Esophagus muscularis mucosa (tissue), 4 donors: Measurements from ENCODE around the gene TNFSF4.

Experiments
- EP300 ChIP-seq: sonication (generic); formaldehyde crosslinking; IDR thresholded peaks from one replicate; pipeline ENCODE4 v1.6.1; 2017; ENCODE audit warnings: antibody characterized with exemption
- POLR2A ChIP-seq: fragments of 450-650 bp; IDR thresholded peaks from one replicate; pipeline ENCODE4 v1.6.1; 2017; ENCODE audit warnings: antibody characterized with exemption, moderate library complexity, mild to moderate bottlenecking, low read depth
- POLR2AphosphoS5 ChIP-seq, 2 donors: sonication (generic); formaldehyde crosslinking; IDR thresholded peaks; one replicate each; pipeline ENCODE4 v1.6.1; 2017; ENCODE audit warnings: antibody characterized with exemption in 2 of 2
- TF ChIP-seq, protein P1 (sequence below), 3 experiments: fragments of 200-600 bp in 2 of 3; fragments of 450-650 bp in 1 of 3; sonication (generic) in 2 of 3; IDR thresholded peaks; one replicate each; pipeline ENCODE4 v1.5.1; 2017 to 2019; ENCODE audit warnings: antibody characterized with exemption in 3 of 3, mild to moderate bottlenecking in 2 of 3, moderate library complexity in 1 of 3

DNA sequence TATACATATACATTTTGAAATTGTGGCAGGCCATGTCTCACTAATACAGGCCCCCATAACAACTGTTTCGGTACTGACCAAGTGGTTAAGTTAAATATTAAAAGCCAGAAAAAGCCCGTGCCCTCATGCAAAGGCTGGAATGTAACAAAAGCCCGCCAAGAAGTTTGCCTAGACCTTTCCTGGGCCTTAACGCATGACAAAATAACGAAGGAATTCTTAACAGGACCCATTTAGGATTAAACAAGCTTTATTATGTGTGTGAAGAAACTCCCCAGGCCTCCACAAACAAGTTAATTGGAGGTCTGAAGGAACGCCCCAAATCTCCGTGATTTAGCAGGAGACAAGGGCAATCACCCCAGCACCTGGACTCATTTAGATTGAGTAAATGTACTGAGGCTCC lies 42.4 kb downstream of the TNFSF4 start:
- TF ChIP-seq, protein P1, sequence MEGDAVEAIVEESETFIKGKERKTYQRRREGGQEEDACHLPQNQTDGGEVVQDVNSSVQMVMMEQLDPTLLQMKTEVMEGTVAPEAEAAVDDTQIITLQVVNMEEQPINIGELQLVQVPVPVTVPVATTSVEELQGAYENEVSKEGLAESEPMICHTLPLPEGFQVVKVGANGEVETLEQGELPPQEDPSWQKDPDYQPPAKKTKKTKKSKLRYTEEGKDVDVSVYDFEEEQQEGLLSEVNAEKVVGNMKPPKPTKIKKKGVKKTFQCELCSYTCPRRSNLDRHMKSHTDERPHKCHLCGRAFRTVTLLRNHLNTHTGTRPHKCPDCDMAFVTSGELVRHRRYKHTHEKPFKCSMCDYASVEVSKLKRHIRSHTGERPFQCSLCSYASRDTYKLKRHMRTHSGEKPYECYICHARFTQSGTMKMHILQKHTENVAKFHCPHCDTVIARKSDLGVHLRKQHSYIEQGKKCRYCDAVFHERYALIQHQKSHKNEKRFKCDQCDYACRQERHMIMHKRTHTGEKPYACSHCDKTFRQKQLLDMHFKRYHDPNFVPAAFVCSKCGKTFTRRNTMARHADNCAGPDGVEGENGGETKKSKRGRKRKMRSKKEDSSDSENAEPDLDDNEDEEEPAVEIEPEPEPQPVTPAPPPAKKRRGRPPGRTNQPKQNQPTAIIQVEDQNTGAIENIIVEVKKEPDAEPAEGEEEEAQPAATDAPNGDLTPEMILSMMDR (IDR thresholded peaks at IDR 0.05) = no peak
- TF ChIP-seq POLR2A = no peak
- no peak for TF ChIP-seq EP300
- TF ChIP-seq POLR2AphosphoS5 (IDR thresholded peaks at IDR 0.05) = no peak
